Measurements from ENCODE around the gene P2RX3. TPM values are rescaled to one million over a fixed set of nuclear protein-coding genes. Genes with fewer than 3 reads are reported as not detected.

The P2RX3 gene
- total RNA-seq, 2 experiments from 2014 or later, result not detected

- CTCF ChIA-PET, result interaction anchor here (1.2 to 4.0 kb wide), 2 partner anchors 95 to 164 kb away, joined by 5 to 15 read pairs; no protein-coding TSS in a partner anchor
Measured at GRCh38 chr11:57363131-57364080, 25.3 kb downstream of the P2RX3 start.

GRCh38 chr11:57364851-57365660, 26.9 kb downstream of the P2RX3 start:
- H3K4me3 Mint-ChIP-seq, result no peak overlapping the region
- no peaks in the 10 kb centered on the region for H3K4me1 Mint-ChIP-seq
- CTCF ChIA-PET, result interaction anchor here (0.8 to 0.9 kb wide), 2 partner anchors 19 to 94 kb away, joined by 3 read pairs; no protein-coding TSS in a partner anchor
- no peak for ATAC-seq
- H3K9me3 Mint-ChIP-seq (ENCODE audit: low read depth), result no peaks in the 10 kb centered on the region
- no peak overlapping the region for H3K27ac Mint-ChIP-seq
- DNase-seq, result no peak
- no peaks in the 10 kb centered on the region for H3K36me3 Mint-ChIP-seq
- H3K27me3 Mint-ChIP-seq, result peaks cover 2% of the 10 kb centered on the region

More at GRCh38 chr11:57363131-57364080, 25.3 kb downstream of the P2RX3 start:
- ATAC-seq, result no peak
- H3K4me1 Mint-ChIP-seq, result no peaks in the 10 kb centered on the region
- no peaks in the 10 kb centered on the region for H3K36me3 Mint-ChIP-seq
- H3K9me3 Mint-ChIP-seq (ENCODE audit: low read depth), result no peaks in the 10 kb centered on the region
- no peak overlapping the region for H3K27ac Mint-ChIP-seq
- H3K27me3 Mint-ChIP-seq, result peaks cover 4% of the 10 kb centered on the region
- DNase-seq, result no peak
- H3K4me3 Mint-ChIP-seq, result no peak overlapping the region

GRCh38 chr11:57368106-57368844, 30.1 kb downstream of the P2RX3 start:
- H3K4me3 Mint-ChIP-seq, result no peak overlapping the region
- no peaks in the 10 kb centered on the region for H3K27me3 Mint-ChIP-seq
- CTCF ChIA-PET, result no interaction called here
- no peak for ATAC-seq
- H3K9me3 Mint-ChIP-seq (ENCODE audit: low read depth), result no peaks in the 10 kb centered on the region
- H3K27ac Mint-ChIP-seq, result no peak overlapping the region
- no peaks in the 10 kb centered on the region for H3K4me1 Mint-ChIP-seq
- no peak for DNase-seq
- H3K36me3 Mint-ChIP-seq, result no peaks in the 10 kb centered on the region

GRCh38 chr11:57368845-57369232, 30.7 kb downstream of the P2RX3 start:
- DNase-seq (no peak), ATAC-seq (no peak)
- Mint-ChIP-seq H3K36me3 (no peaks in the 10 kb centered on the region), H3K9me3 (ENCODE audit: low read depth) (no peaks in the 10 kb centered on the region), H3K4me1 (no peaks in the 10 kb centered on the region), H3K27me3 (no peaks in the 10 kb centered on the region), H3K27ac (no peak overlapping the region), H3K4me3 (no peak overlapping the region)
- CTCF ChIA-PET, result no interaction called here

GRCh38 chr11:57370251-57370650, 32.1 kb downstream of the P2RX3 start:
- Mint-ChIP-seq H3K4me3 (no peak overlapping the region), H3K9me3 (ENCODE audit: low read depth) (no peaks in the 10 kb centered on the region), H3K27ac (no peak overlapping the region), H3K36me3 (no peaks in the 10 kb centered on the region), H3K27me3 (no peaks in the 10 kb centered on the region), H3K4me1 (no peaks in the 10 kb centered on the region)
- DNase-seq (no peak), ATAC-seq (no peak)
- CTCF ChIA-PET, result no interaction called here

- Mint-ChIP-seq H3K4me1 (no peaks in the 10 kb centered on the region), H3K4me3 (no peak overlapping the region), H3K36me3 (no peaks in the 10 kb centered on the region), H3K27me3 (no peaks in the 10 kb centered on the region), H3K9me3 (ENCODE audit: low read depth) (no peaks in the 10 kb centered on the region), H3K27ac (no peak overlapping the region)
- no peak for DNase-seq
- no peak for ATAC-seq
- CTCF ChIA-PET, result no interaction called here
Measured at GRCh38 chr11:57370941-57371340, 32.8 kb downstream of the P2RX3 start.

- CTCF ChIA-PET, result interaction anchor here (0.7 kb wide), 1 partner anchor 84 kb away, joined by 3 read pairs; no protein-coding TSS in a partner anchor
- no peak overlapping the region for H3K4me3 Mint-ChIP-seq
- H3K27ac Mint-ChIP-seq, result no peak overlapping the region
- no peaks in the 10 kb centered on the region for H3K4me1 Mint-ChIP-seq
- DNase-seq (no peak), ATAC-seq (no peak)
- H3K9me3 Mint-ChIP-seq (ENCODE audit: low read depth), result no peaks in the 10 kb centered on the region
- no peaks in the 10 kb centered on the region for H3K27me3 Mint-ChIP-seq
- no peaks in the 10 kb centered on the region for H3K36me3 Mint-ChIP-seq
Measured at GRCh38 chr11:57373146-57373545, 35.0 kb downstream of the P2RX3 start.

- no peaks in the 10 kb centered on the region for H3K36me3 Mint-ChIP-seq
- no peak overlapping the region for H3K27ac Mint-ChIP-seq
- no peaks in the 10 kb centered on the region for H3K9me3 Mint-ChIP-seq (ENCODE audit: low read depth)
- CTCF ChIA-PET, result no interaction called here
- ATAC-seq, result no peak
- no peak overlapping the region for H3K4me3 Mint-ChIP-seq
- no peak for DNase-seq
- peaks cover 8% of the 10 kb centered on the region for H3K27me3 Mint-ChIP-seq
- H3K4me1 Mint-ChIP-seq, result no peaks in the 10 kb centered on the region
Measured at GRCh38 chr11:57374966-57375365, 36.8 kb downstream of the P2RX3 start.

GRCh38 chr11:57375490-57375889, 37.3 kb downstream of the P2RX3 start:
- CTCF ChIA-PET, result no interaction called here
- H3K4me1 Mint-ChIP-seq, result no peaks in the 10 kb centered on the region
- H3K4me3 Mint-ChIP-seq, result no peak overlapping the region
- no peak overlapping the region for H3K27ac Mint-ChIP-seq
- no peaks in the 10 kb centered on the region for H3K36me3 Mint-ChIP-seq
- peaks cover 8% of the 10 kb centered on the region for H3K27me3 Mint-ChIP-seq
- no peak for DNase-seq
- no peak for ATAC-seq
- no peaks in the 10 kb centered on the region for H3K9me3 Mint-ChIP-seq (ENCODE audit: low read depth)

- Mint-ChIP-seq H3K27ac (no peak overlapping the region), H3K4me1 (no peaks in the 10 kb centered on the region), H3K36me3 (no peaks in the 10 kb centered on the region), H3K4me3 (no peak overlapping the region), H3K9me3 (ENCODE audit: low read depth) (no peaks in the 10 kb centered on the region), H3K27me3 (peaks cover 8% of the 10 kb centered on the region)
- DNase-seq (no peak), ATAC-seq (no peak)
- CTCF ChIA-PET, result no interaction called here
Measured at GRCh38 chr11:57376095-57377090, 38.2 kb downstream of the P2RX3 start.

- CTCF ChIA-PET, result no interaction called here
- H3K36me3 Mint-ChIP-seq, result no peaks in the 10 kb centered on the region
- no peak for ATAC-seq
- DNase-seq, result no peak
- H3K9me3 Mint-ChIP-seq (ENCODE audit: low read depth), result no peaks in the 10 kb centered on the region
- peaks cover 8% of the 10 kb centered on the region for H3K27me3 Mint-ChIP-seq
- H3K4me3 Mint-ChIP-seq, result no peak overlapping the region
- no peaks in the 10 kb centered on the region for H3K4me1 Mint-ChIP-seq
- H3K27ac Mint-ChIP-seq, result no peak overlapping the region
Measured at GRCh38 chr11:57377107-57377506, 39.0 kb downstream of the P2RX3 start.

- H3K4me1 Mint-ChIP-seq, result no peaks in the 10 kb centered on the region
- H3K27ac Mint-ChIP-seq, result no peak overlapping the region
- ATAC-seq (no peak), DNase-seq (no peak)
- no peaks in the 10 kb centered on the region for H3K36me3 Mint-ChIP-seq
- CTCF ChIA-PET, result no interaction called here
- no peak overlapping the region for H3K4me3 Mint-ChIP-seq
- no peaks in the 10 kb centered on the region for H3K9me3 Mint-ChIP-seq (ENCODE audit: low read depth)
- H3K27me3 Mint-ChIP-seq, result peaks cover 8% of the 10 kb centered on the region
Measured at GRCh38 chr11:57378186-57378585, 40.0 kb downstream of the P2RX3 start.
